ELR (cell line): Measurements from ENCODE around the gene FHOD1.

Experiments
- DNase-seq: peaks from one replicate; pipeline ENCODE4 v3.0.0-alpha.2; 2015; ENCODE audit warnings: low read depth

Gene FHOD1

GRCh38 chr16:67247192-67248072 lies at the start of gene FHOD1:
TSS of gene FHOD1 (minus strand) at chr16:67247481. CDS start at chr16:67247410, 71 bp downstream.
- peak; percentile 98 for DNase-seq

GRCh38 chr16:67296420-67296819 lies 49.1 kb upstream of the FHOD1 start:
- peak; percentile 76 for DNase-seq

GRCh38 chr16:67294938-67295361 lies 47.7 kb upstream of the FHOD1 start:
- no peak for DNase-seq

GRCh38 chr16:67294171-67294757 lies 47.0 kb upstream of the FHOD1 start:
- DNase-seq, result no peak

- no peak for DNase-seq
Observed at GRCh38 chr16:67291461-67291860, 44.2 kb upstream of the FHOD1 start.

DNA sequence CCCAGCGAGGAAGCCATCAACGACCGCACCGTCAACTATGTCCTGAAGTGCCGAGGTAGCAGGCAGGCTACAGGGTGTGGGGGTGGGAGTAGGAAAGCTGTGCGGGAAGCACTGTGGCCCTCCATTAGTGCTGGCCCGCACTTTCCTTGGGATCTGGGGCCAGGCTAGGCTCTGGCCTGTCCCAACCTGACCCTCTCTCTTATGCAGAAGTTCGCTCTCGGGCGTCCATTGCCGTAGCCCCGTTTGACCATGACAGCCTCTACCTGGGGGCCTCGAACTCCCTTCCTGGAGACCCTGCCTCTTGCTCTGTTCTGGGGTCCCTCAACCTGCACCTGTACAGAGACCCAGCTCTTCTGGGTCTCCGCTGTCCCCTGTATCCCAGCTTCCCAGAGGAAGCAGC lies 40.7 kb upstream of the FHOD1 start:
- DNase-seq, result no peak

DNA sequence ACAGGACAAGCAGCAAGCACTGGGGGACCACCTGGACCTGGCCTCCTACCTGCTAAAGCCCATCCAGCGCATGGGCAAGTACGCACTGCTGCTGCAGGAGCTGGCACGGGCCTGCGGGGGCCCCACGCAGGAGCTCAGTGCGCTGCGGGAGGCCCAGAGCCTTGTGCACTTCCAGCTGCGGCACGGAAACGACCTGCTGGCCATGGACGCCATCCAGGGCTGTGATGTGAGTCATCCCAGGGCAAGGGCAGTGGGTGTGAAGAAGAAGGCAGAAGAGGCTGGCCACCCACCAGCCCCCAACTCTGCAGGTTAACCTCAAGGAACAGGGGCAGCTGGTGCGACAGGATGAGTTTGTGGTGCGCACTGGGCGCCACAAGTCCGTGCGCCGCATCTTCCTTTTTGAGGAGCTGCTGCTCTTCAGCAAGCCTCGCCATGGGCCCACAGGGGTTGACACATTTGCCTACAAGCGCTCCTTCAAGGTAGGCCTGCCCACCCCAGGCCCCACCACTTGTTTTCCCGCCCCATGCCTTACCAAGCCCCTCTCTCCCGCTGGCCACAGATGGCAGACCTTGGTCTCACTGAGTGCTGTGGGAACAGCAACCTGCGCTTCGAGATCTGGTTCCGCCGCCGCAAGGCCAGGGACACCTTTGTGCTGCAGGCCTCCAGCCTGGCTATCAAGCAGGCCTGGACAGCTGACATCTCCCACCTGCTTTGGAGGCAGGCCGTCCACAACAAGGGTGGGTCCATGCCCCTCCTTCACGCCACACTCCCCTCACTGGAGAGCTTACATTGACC lies 39.4 kb upstream of the FHOD1 start:
- no peak for DNase-seq

DNA sequence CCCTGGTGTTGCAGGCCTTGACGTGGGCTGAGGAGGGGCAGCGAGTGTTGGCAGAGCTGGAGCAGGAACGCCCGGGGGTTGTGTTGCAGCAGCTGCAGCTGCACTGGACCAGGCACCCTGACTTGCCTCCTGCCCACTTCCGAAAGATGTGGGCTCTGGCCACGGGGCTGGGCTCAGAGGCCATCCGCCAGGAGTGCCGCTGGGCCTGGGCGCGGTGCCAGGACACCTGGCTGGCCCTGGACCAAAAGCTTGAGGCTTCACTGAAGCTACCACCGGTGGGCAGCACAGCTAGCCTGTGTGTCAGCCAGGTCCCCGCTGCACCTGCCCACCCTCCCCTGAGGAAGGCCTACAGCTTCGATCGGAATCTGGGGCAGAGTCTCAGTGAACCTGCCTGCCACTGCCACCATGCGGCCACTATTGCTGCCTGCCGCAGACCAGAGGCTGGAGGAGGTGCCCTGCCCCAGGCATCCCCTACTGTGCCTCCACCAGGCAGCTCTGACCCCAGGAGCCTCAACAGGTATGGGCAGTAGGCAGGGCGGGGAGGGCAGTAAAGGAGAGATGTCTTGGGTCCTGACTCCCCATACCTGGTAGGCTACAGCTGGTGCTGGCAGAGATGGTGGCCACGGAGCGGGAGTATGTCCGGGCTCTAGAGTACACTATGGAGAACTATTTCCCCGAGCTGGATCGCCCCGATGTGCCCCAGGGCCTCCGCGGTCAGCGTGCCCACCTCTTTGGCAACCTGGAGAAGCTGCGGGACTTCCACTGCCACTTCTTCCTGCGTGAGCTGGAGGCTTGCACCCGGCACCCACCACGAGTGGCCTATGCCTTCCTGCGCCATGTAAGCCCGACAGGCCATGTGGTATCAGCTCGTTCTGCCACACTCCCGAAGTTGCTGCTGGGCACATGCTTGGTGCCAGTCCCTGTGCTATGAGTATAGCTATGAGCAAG lies 37.7 kb upstream of the FHOD1 start:
- DNase-seq, result peak; percentile 53

GRCh38 chr16:67283826-67284555 lies 36.7 kb upstream of the FHOD1 start:
- DNase-seq, result no peak

GRCh38 chr16:67283039-67283825 lies 36.0 kb upstream of the FHOD1 start:
- DNase-seq, result peak; percentile 62

DNA sequence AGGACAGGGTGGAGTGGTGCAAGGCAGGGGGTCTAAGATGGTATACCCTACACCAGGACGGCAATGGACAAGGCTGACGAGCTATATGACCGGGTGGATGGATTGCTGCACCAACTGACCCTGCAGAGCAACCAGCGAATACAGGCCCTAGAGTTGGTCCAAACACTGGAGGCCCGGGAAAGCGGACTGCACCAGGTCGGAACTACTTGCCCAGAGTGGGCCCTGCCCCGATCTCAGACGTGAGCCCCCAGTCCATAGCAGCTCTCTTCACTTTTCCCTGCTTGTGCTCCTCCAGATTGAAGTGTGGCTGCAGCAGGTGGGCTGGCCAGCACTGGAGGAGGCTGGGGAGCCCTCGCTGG lies 35.1 kb upstream of the FHOD1 start:
- no peak for DNase-seq

- no peak for DNase-seq
Observed at GRCh38 chr16:67281536-67282446, 34.5 kb upstream of the FHOD1 start.

DNA sequence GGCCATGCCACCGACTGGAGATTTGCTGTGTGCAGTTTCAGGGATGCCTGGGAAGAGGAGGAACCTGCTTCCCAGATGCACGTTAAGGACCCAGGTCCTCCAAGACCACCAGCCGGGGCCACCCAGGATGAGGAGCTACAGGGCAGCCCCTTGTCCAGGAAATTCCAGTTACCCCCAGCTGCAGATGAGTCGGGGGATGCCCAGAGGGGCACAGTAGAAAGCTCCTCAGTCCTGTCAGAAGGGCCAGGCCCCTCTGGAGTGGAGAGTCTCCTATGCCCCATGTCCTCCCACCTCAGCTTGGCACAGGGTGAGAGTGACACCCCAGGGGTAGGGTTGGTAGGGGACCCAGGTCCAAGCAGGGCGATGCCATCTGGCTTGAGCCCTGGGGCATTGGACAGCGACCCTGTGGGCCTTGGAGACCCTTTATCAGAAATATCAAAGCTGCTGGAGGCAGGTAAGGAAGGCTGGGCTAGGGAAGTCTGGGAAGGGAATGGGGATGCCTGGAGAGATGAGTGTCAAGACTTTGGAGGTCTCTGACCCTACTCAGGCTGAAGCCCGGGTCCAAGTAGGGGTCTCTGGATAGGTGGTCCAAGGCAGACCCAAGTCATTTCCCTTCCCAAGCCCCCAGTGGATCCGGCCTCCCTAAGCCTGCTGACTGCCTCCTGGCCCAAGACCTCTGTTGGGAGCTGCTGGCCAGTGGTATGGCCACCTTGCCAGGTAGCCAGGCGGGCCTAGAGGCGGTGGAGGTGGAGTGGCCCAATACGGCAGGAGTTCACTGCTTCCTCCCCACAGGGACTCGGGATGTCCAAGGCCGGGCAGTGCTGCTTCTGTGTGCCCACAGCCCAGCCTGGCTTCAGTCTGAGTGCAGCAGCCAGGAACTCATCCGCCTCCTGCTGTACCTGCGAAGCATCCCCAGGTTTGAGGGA lies 33.1 kb upstream of the FHOD1 start:
- no peak for DNase-seq

DNA sequence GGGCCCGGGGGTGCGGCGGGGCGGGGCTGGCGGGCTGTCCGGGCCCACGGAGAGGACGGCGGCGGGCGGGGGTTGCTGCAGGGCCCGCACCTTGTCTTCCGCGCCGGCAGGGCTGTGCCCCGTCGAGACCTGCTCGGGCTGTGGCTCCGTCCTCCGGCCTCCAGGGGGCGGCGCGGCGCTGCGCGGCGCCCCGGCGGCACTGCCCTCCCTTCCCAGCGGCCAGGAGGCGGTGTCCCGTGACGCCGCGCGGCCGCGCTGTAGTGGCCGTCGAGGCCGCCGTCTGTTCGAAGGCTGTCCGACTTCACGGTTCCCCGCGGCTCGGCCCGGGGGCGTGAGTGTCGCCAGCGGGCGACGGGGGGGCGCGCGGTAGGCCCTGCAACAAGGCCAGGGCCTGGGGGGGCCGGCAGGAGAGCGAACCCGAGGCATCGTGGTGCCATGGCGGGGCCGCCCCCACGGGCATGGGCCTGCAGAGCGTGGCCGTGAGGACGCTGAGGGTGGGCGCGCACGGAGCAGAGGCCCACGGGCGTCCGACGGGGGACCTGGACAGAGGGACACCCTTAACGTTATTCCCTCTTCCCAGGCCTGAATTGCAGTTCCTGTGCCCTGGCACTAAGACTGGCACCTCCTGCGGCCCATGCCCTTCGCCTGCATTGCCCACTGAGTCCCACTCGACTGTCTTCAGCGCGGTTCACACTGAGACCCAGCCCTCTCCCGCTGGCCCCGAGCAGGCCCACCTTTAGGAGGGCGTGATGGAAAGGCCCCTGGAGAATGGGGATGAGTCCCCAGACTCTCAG lies 32.2 kb upstream of the FHOD1 start, which contains the start of gene PLEKHG4:
TSS of gene PLEKHG4 (plus strand) at position 237 of the 794 bp plus-strand sequence. CDS start at position 750, 513 bp downstream.
- DNase-seq, result peak; percentile 77

DNA sequence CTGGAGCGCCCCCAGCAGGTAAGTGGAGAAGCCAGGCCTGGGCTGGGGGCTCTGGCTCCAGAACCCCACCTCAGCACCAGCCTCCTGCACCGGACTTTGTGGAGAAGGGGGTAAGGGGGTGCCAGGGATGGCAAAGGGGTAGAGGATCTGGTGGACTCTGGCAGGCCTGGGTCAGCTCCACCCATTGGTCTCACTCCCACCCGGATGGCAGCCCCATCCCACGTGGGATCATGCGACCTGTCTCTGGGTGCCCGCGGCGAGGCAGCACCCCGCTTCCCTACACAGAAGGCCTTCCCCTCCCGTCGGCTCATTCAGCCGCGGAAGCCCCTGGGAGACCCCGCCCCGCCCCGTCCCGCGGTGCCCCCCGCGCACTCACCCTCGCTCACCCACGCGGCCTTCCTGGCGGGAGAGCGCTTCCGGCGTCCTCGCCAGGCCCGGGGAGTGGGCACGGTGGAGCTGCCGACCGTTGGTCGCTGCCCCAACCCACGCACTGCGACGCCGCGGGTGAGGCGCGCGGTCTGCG lies 31.6 kb upstream of the FHOD1 start:
- peak; percentile 54 for DNase-seq

DNA sequence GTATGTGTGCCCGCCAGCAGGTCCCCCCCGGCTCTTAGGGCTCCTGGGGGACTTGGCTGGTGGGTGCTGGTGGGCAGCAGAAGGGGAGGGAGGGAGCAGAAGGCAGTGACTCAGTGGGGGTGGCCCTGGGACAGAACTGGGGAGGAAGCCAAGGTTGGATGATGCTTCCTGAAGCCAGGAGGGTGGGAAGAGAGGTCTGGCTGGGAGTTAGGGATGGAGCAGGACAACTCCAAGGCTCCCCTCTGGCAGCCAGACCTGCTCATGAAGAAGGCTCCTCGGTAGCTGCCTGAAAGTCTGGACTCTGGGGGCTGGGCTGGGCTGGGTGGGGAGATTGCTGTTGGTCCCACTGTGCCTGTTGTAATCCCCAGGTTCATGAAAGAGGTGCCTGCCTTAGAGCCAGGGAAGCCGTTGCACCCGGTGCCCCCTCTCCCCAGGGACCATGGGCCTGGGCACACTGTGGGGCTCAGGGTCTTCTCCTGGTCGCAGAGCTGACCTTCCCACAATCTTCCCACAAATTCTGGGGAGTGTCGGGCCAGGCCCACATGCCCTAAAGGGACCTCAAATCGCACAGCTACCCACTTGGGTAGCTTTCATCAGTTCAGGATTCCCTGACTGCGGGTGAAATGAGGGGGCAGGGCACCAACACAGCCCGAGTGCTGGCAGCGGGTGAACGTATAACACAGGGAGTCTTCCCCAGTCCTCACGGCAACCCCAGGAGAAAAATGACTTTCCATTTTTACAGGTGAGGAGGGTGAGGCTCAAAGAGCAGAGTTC lies 30.9 kb upstream of the FHOD1 start:
- peak; percentile 90 for DNase-seq
